ENCODE results near the gene CCDC80. TPM values are rescaled to one million over a fixed set of nuclear protein-coding genes. Genes with fewer than 3 reads are reported as not detected.

The CCDC80 gene
- total and polyA plus RNA-seq, 9 of the 15 experiments (the other 6 are each of a cell fraction or from before 2014, with no cell fraction given) = 0.17 to 2.0 (median 1.1) TPM

- Histone ChIP-seq H2AFZ (ENCODE audit: low read depth, low read length) (no peak overlapping the region), H3K36me3 (ENCODE audit: control insufficient read depth, insufficient read depth, low read length) (no peaks in the 10 kb centered on the region), H3K9me1 (ENCODE audit: control insufficient read depth, insufficient read depth, low read length) (no peaks in the 10 kb centered on the region), H3K4me3 (no peak overlapping the region), H3K4me2 (ENCODE audit: insufficient read depth, low read length) (no peak overlapping the region), H3K4me1 (replicated peaks in 1 of 2; ENCODE audit: control insufficient read depth in 2 of 2, insufficient read depth in 2 of 2, low read length in 2 of 2) (no peaks in the 10 kb centered on the region), H3K9me3 (replicated peaks; ENCODE audit: control insufficient read depth, insufficient read depth, low read depth, low read length) (no peaks in the 10 kb centered on the region), H3K79me2 (ENCODE audit: control insufficient read depth, insufficient read depth, low read length) (no peaks in the 10 kb centered on the region), H4K20me1 (replicated peaks; ENCODE audit: control insufficient read depth, insufficient read depth, low read length) (no peaks in the 10 kb centered on the region), H3K9ac (ENCODE audit: insufficient read depth in 1 of 2, low read depth in 2 of 2, low read length in 2 of 2) (no peak overlapping the region), H3K27me3 (ENCODE audit: control insufficient read depth in 2 of 2, insufficient read depth in 2 of 2, low read length in 2 of 2) (no peaks in the 10 kb centered on the region; a peak in 1 of 5 replicates), H3K27ac (ENCODE audit: extremely low read depth, low read depth, low read length) (no peak overlapping the region)
- DNase-seq (ENCODE audit: extremely low read depth in 1 of 4, low spot score in 3 of 4) (no peak), ATAC-seq (no peak), FAIRE-seq (no peak)
- BruUV-seq (replicated peaks) = no TSS peak
- 8% methylated on average over 1 of the region's 1 CpG for WGBS (ENCODE audit: insufficient coverage, low coverage, missing lambda C conversion rate)
- POLR2A ChIA-PET = no interaction called here
- peak; percentile 16 for TF ChIP-seq MEIS2 (IDR thresholded peaks at IDR 0.05; ENCODE audit: partially characterized antibody)
- TF ChIP-seq KDM5B (IDR thresholded peaks at IDR 0.05; ENCODE audit: insufficient replicate concordance, low read depth, low read length) = no peak
- TF ChIP-seq BRCA1 (IDR thresholded peaks at IDR 0.05) = no peak
- TF ChIP-seq BRCA1 (CRISPR knock-in tag; IDR thresholded peaks at IDR 0.05) = no peak
- no peak for TF ChIP-seq CCNT2 (IDR thresholded peaks at IDR 0.05; ENCODE audit: borderline replicate concordance, extremely low read depth, insufficient read length, low read depth, low read length)
- no peak for TF ChIP-seq PBX2 (CRISPR knock-in tag; IDR thresholded peaks at IDR 0.05; ENCODE audit: low read depth)
- peak; percentile 47; the same call in 1 of the 2 replicates for TF ChIP-seq PBX2 (tag; conservative IDR thresholded peaks at IDR 0.05; ENCODE audit: low read depth)
- TF ChIP-seq ZNF212 (CRISPR knock-in tag; IDR thresholded peaks at IDR 0.05) = no peak
- no peak for TF ChIP-seq HSF4 (CRISPR knock-in tag; IDR thresholded peaks at IDR 0.05; ENCODE audit: borderline replicate concordance)
- TF ChIP-seq CSDE1 (IDR thresholded peaks at IDR 0.05) = no peak
- intact Hi-C loops (cut with micrococcal nuclease) = no loop called here
- in situ Hi-C loops (cut with MboI) = loop anchor here (25.0 kb wide), 1 partner anchor 629 kb away; no protein-coding TSS in a partner anchor
- CTCF ChIA-PET (ENCODE audit: low intra/inter-chr PET ratio) = no interaction called here
Measured at GRCh38 chr3:112633757-112634156, 7.2 kb downstream of the CCDC80 start.

Measured in K562 (cell line).